ENCODE measurements around the gene OR2G6. TPM values are rescaled to one million over a fixed set of nuclear protein-coding genes. Genes with fewer than 3 reads are reported as not detected.
"Not testable (repeated sequence)": the region's sequence is repeated elsewhere in the genome, so short reads cannot be mapped to it uniquely, and the experiment has no call there.

Gene OR2G6
- total RNA-seq, 1 experiment from 2014 or later, result not detected

DNA sequence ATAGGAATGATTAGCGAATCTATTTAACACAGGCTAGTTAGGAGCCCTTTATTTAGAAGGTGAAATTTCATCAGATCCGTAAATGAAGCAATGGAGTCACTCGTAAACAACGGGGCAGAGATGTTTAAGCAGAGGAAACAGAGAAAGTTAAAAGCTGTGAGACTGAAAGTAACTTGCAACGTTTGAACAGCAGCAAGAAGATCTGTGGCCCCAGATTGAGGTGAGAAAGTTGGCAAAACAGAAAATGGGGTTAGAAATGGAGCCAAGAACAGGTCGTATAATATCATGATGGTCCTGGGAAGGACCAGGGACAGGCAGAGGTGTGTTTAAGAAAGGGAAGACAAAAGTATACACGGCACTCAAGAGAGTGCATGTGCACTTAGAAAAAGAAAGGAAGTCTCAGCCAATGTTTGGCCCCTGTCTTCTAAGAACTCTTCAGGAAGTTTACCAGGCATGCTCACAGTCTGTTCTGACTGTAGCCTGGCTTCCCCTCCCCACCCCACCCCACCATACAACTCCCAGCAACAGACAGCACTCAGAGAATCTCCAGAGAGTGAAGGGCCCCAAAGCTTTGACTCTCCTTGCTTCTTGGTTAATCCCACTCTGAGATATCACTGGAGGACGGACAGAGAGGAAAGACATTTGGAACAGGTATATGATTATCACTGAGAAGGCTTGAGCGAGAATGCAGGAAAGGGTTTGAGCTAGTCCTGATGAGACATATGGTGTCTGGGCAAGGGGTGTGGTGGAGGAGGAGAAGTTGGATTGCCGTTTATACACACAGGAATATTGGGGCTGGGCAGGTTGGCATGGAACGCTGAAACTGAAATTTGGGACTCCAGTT is 57.9 kb downstream of the OR2G6 start:
- H3K4me3 ChIP-seq, DNase-seq, H3K9me3 ChIP-seq, H3K27me3 ChIP-seq, H3K36me3 ChIP-seq: not testable (repeated sequence)

DNA sequence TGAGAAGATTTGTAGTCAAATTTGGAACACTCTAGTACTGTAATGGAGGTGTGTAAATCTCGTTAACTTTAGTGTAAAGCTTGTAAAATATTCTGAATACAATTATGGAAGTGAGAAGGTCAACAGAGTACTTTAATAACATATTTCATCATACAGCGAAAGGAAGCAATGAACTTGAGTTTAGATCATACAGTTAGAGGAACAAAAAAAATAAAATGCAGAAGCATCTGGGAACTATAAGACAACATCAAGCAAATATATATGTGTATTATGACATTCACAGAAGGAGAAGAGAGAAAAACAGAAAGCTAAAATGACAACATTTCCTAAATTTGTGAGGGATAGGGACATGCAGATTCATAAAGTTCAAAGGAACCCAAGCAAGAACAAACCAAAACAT is 61.2 kb downstream of the OR2G6 start:
- not testable (repeated sequence) for DNase-seq, H3K9me3 ChIP-seq, H3K36me3 ChIP-seq, H3K4me3 ChIP-seq, H3K27me3 ChIP-seq

DNA sequence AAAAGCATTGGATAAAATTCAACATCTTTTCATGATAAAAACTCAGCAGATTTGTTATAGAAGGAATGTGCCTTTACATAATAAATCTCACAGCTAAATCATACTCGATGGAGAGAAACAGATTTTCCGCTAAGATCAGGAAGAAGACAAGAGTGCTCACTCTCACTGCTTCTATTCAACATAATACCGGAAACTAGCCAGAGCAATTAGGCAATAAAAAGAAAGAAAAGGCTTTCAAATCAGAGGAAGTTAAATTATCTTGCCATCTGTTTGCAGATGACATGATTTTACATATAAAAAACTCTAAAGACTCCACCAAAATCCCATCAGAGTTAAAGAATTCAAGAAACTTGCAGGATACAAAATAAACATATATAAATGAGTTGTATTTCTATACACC is 62.9 kb downstream of the OR2G6 start:
- H3K36me3 ChIP-seq, H3K9me3 ChIP-seq, H3K27me3 ChIP-seq, DNase-seq, H3K4me3 ChIP-seq: not testable (repeated sequence)

DNA sequence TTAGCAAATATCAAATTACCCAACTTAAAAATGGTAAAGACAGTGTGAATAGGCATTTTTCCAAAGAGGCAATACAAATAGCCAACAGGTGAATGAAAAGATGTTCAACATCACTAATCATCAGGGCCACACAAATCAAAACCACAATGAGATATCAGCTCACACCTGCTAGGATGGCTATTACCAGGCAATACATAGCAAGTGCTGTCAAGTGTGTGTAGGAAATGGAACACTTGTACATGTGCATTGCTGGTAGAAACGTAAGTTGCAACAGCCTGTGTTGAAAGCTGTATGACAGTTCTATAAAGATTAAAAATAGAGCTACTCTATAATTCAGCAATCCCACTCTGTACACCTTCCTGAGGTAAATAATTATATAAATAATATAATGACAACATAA is 64.2 kb downstream of the OR2G6 start:
- not testable (repeated sequence) for H3K9me3 ChIP-seq, H3K27me3 ChIP-seq, H3K36me3 ChIP-seq, DNase-seq, H3K4me3 ChIP-seq

DNA sequence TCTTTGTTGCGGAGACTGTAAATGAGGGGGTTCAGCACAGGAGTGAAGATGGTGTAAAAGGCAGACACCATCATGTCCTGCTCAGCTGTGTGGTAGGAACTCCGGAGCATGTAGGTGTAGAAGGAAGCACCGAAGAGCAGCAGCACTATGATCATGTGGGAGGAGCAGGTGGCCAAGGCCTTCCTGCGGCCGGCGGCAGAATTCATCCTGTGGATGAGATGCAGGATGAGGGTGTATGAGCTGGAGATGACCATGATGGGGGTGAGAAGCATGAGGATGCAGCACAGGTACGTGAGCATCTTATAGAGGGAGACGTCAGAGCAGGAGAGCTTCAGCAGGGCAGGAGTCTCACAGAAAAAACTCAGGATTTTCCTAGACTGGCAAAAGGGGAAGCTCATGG is 66.0 kb downstream of the OR2G6 start:
- H3K9me3 ChIP-seq, H3K4me3 ChIP-seq, DNase-seq, H3K36me3 ChIP-seq, H3K27me3 ChIP-seq: not testable (repeated sequence)

DNA sequence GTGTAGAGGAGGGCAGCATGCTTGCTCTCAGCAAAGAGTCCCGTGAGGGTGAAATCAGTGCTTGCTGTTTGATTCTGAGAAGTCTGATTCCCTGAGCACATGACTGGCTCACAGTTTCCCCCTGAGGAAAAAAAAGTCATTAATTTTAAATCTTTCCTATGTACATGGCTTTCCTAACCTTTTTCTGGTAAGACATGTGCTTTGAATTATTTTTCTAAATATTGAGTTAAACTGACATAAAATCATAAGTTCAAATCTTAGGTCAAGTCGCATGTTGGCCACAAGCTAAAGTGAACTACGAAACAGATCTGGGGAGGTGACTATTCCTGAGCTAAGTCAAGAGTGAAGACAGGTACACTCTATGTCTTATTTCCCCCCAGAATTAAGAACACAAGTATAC is 66.8 kb downstream of the OR2G6 start, which contains the start of gene OR2T34:
Gene OR2T34 (minus strand): TSS at position 101 of the 400 bp plus-strand sequence. CDS start 0 bp downstream, at position 101.
- DNase-seq, H3K9me3 ChIP-seq, H3K27me3 ChIP-seq, H3K36me3 ChIP-seq, H3K4me3 ChIP-seq: not testable (repeated sequence)

DNA sequence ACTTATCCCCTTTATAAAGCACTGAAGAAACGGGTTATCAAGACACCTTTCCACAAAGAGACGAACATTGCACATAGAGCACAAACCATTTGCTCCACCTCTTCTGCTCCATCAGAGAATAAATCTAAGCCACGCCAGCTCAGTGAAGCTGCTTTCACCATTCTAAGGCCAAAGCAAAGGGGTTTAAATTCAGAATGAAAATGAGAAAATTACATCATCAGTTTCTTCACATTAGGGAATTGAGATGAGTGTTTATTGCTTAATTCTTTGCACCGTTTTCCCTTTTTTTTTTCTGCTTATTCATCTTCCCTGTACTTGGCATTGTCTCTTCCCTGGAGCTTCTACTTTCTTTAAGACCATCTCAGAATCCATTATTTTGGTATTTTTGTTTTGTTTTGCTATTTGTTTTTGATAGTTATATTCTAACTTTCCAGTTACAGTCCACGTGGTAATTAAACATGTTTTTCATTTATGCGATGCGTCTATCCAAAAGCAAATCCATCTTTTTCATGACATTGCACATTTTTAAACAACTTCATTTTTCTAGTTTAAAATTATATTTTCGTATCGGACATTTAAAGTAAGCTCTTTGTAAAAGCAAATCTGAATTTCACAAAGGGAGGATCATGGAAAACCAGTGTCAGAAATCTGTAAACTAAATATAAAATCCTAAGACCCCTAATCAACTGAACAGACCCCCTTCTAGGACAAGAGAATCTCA is 68.5 kb downstream of the OR2G6 start:
- no peak for DNase-seq
- Histone ChIP-seq H3K27me3 (no peaks in the 10 kb centered on the region), H3K36me3 (no peaks in the 10 kb centered on the region), H3K9me3 (no peaks in the 10 kb centered on the region; the same call in 1 of the 2 replicates), H3K4me3 (no peak overlapping the region)

Other genes starting within 250 kb of the OR2G6 start
- gene OR2T33, start 230.1 kb upstream of the OR2G6 start, total RNA-seq (2014; rRNA removed; shearing (Covaris generic); ENCODE audit: low replicate concordance), result not detected in 2 replicates
- gene OR2T12, start 204.6 kb upstream of the OR2G6 start, total RNA-seq (2014; rRNA removed; shearing (Covaris generic); ENCODE audit: low replicate concordance), result not detected in 2 replicates
- not detected in 2 replicates for gene OR2M7, start 183.5 kb upstream of the OR2G6 start, total RNA-seq (2014; rRNA removed; shearing (Covaris generic); ENCODE audit: low replicate concordance)
- not detected in 2 replicates for gene OR14C36, start 159.3 kb upstream of the OR2G6 start, total RNA-seq (2014; rRNA removed; shearing (Covaris generic); ENCODE audit: low replicate concordance)
- gene OR2T4, start 146.4 kb upstream of the OR2G6 start, total RNA-seq (2014; rRNA removed; shearing (Covaris generic); ENCODE audit: low replicate concordance), result not detected in 2 replicates
- not detected in 2 replicates for gene OR2T6, start 132.3 kb upstream of the OR2G6 start, total RNA-seq (2014; rRNA removed; shearing (Covaris generic); ENCODE audit: low replicate concordance)
- not detected in 2 replicates for gene OR2T1, start 105.0 kb upstream of the OR2G6 start, total RNA-seq (2014; rRNA removed; shearing (Covaris generic); ENCODE audit: low replicate concordance)
- gene OR2T2, start 62.4 kb upstream of the OR2G6 start, total RNA-seq (2014; rRNA removed; shearing (Covaris generic); ENCODE audit: low replicate concordance), result not detected in 2 replicates
- gene OR2T3, start 34.7 kb upstream of the OR2G6 start, total RNA-seq (2014; rRNA removed; shearing (Covaris generic); ENCODE audit: low replicate concordance), result not detected in 2 replicates
- not detected in 2 replicates for gene OR2T5, start 19.5 kb upstream of the OR2G6 start, total RNA-seq (2014; rRNA removed; shearing (Covaris generic); ENCODE audit: low replicate concordance)
- gene OR2T29, start 54.7 kb downstream of the OR2G6 start, total RNA-seq (2014; rRNA removed; shearing (Covaris generic); ENCODE audit: low replicate concordance), result not detected in 2 replicates
- gene OR2T34, start 66.7 kb downstream of the OR2G6 start, total RNA-seq (2014; rRNA removed; shearing (Covaris generic); ENCODE audit: low replicate concordance), result not detected in 2 replicates
- gene OR2T10, start 89.6 kb downstream of the OR2G6 start, total RNA-seq (2014; rRNA removed; shearing (Covaris generic); ENCODE audit: low replicate concordance), result not detected in 2 replicates
- gene OR2T11, start 127.0 kb downstream of the OR2G6 start, total RNA-seq (2014; rRNA removed; shearing (Covaris generic); ENCODE audit: low replicate concordance), result not detected in 2 replicates
- gene OR2T35, start 137.2 kb downstream of the OR2G6 start, total RNA-seq (2014; rRNA removed; shearing (Covaris generic); ENCODE audit: low replicate concordance), result not detected in 2 replicates
- not detected in 2 replicates for gene OR2T27, start 147.5 kb downstream of the OR2G6 start, total RNA-seq (2014; rRNA removed; shearing (Covaris generic); ENCODE audit: low replicate concordance)
- not detected in 2 replicates for gene OR14I1, start 194.7 kb downstream of the OR2G6 start, total RNA-seq (2014; rRNA removed; shearing (Covaris generic); ENCODE audit: low replicate concordance)
- not detected in 2 replicates for gene LYPD8, start 247.7 kb downstream of the OR2G6 start, total RNA-seq (2014; rRNA removed; shearing (Covaris generic); ENCODE audit: low replicate concordance)